H1 (cell line): ENCODE results near the gene CPXM2. TPM values are rescaled to one million over a fixed set of nuclear protein-coding genes. Genes with fewer than 3 reads are reported as not detected.

Experiments
- CTCF ChIA-PET: fragments of 300-600 bp; sonication (Branson Sonifier 250); formaldehyde crosslinking; loops from one replicate; lab custom pipeline; 2021; ENCODE audit not compliant: partially characterized antibody; lab: Charles Lee
- POLR2A ChIA-PET: fragments of 300-600 bp; sonication (Branson Sonifier 250); formaldehyde crosslinking; loops from one replicate; lab custom pipeline; 2021; ENCODE audit warnings: inconsistent platforms; ENCODE audit not compliant: partially characterized antibody; lab: Charles Lee
- DNase-seq, 2 experiments: peaks; one replicate each; pipeline versions ENCODE4 v3.0.0 to v3.0.0-alpha.2; 2010 to 2022; ENCODE audit warnings: low spot score in 2 of 2, low read depth in 1 of 2, mixed read lengths in 1 of 2
- FAIRE-seq: peaks from 2 replicates; lab custom pipeline; 2011; peaks lifted over from hg19 to GRCh38; lab: Jason Lieb, UNC
- H2AFZ ChIP-seq: 2 replicates; pipeline ENCODE4 v1.8.1; 2012; ENCODE audit warnings: low read length, inconsistent platforms
- H2AK5ac ChIP-seq: 2 replicates; pipeline ENCODE4 v1.6.1; 2013; ENCODE audit warnings: low read depth, low read length
- H2BK120ac ChIP-seq: replicated peaks from 2 replicates; pipeline ENCODE3; 2013; ENCODE audit warnings: low read depth, low read length, inconsistent platforms
- H2BK12ac ChIP-seq: 2 replicates; pipeline ENCODE4 v1.6.1; 2013; ENCODE audit warnings: low read depth, low read length
- H2BK15ac ChIP-seq: 2 replicates; pipeline ENCODE4 v1.6.1; 2013; ENCODE audit warnings: low read length
- H2BK20ac ChIP-seq: 2 replicates; pipeline ENCODE4 v1.6.1; 2013; ENCODE audit warnings: low read length
- H2BK5ac ChIP-seq: 2 replicates; pipeline ENCODE4 v1.6.1; 2013; ENCODE audit warnings: low read depth, low read length
- H3K14ac ChIP-seq: 2 replicates; pipeline ENCODE4 v1.6.1; 2013; ENCODE audit warnings: inconsistent platforms; ENCODE audit not compliant: insufficient read length
- H3K18ac ChIP-seq: 2 replicates; pipeline ENCODE4 v1.6.1; 2013; ENCODE audit warnings: low read length; ENCODE audit errors: extremely low read depth
- H3K23ac ChIP-seq: 2 replicates; pipeline ENCODE4 v1.6.1; 2013; ENCODE audit warnings: inconsistent platforms; ENCODE audit not compliant: insufficient read length
- H3K23me2 ChIP-seq: 2 replicates; pipeline ENCODE4 v1.6.1; 2013; ENCODE audit warnings: low read depth, low read length
- H3K27ac ChIP-seq: 2 replicates; pipeline ENCODE4 v1.6.1; 2011; ENCODE audit warnings: low read depth, low read length, inconsistent platforms
- H3K27me3 ChIP-seq, 4 experiments: replicated peaks in 1 of 4; 1 replicate in 1 of 4; 2 replicates in 3 of 4; pipeline versions ENCODE4 v1.6.1 to v1.8.1; 2011 to 2013; ENCODE audit warnings: low read length in 3 of 4, mild to moderate bottlenecking in 3 of 4, inconsistent platforms in 2 of 4, mixed read lengths in 2 of 4, moderate library complexity in 1 of 4; ENCODE audit not compliant: control insufficient read depth in 3 of 4, insufficient read depth in 3 of 4; ENCODE audit errors: extremely low read depth in 1 of 4
- H3K36me3 ChIP-seq, 4 experiments: 2 replicates each; pipeline versions ENCODE4 v1.6.1 to v1.8.1; 2011 to 2013; ENCODE audit warnings: mild to moderate bottlenecking in 4 of 4, low read length in 3 of 4, moderate library complexity in 2 of 4, control low read depth in 1 of 4, inconsistent platforms in 1 of 4; ENCODE audit not compliant: insufficient read depth in 4 of 4, control insufficient read depth in 2 of 4
- H3K4ac ChIP-seq: replicated peaks from 2 replicates; pipeline ENCODE3; 2013; ENCODE audit warnings: low read length, low read depth, mixed read lengths, inconsistent platforms; ENCODE audit not compliant: insufficient read length
- H3K4me1 ChIP-seq, 4 experiments: replicated peaks in 1 of 4; 1 replicate in 1 of 4; 2 replicates in 3 of 4; pipeline versions ENCODE4 v1.6.1 to v1.8.1; 2011 to 2013; ENCODE audit warnings: low read length in 3 of 4, inconsistent platforms in 2 of 4, mixed read lengths in 1 of 4; ENCODE audit not compliant: insufficient read depth in 4 of 4, control insufficient read depth in 3 of 4
- H3K4me2 ChIP-seq, 2 experiments: 2 replicates each; pipeline versions ENCODE4 v1.6.1 to v1.8.1; 2011 to 2013; ENCODE audit warnings: low read depth in 2 of 2, low read length in 2 of 2, control low read depth in 1 of 2, inconsistent platforms in 1 of 2, mild to moderate bottlenecking in 1 of 2; ENCODE audit not compliant: insufficient read depth in 1 of 2
- H3K4me3 ChIP-seq, 4 experiments: fragments of 200-600, 300-600 bp in 1 of 4; sonication (generic), shearing (Covaris generic), sonication (Bioruptor Twin) in 1 of 4; 2 replicates each; pipeline versions ENCODE4 v1.5.1 to v1.8.1; 2011 to 2016; ENCODE audit warnings: low read length in 4 of 4, low read depth in 3 of 4, control low read depth in 2 of 4, inconsistent platforms in 2 of 4, mild to moderate bottlenecking in 2 of 4, mixed read lengths in 1 of 4, moderate library complexity in 1 of 4; ENCODE audit not compliant: insufficient read depth in 2 of 4; ENCODE audit errors: extremely low read depth in 1 of 4
- H3K56ac ChIP-seq: replicated peaks from 2 replicates; pipeline ENCODE3; 2013; ENCODE audit warnings: low read depth, mild to moderate bottlenecking, mixed read lengths, low read length, inconsistent platforms; ENCODE audit not compliant: insufficient read length
- H3K79me1 ChIP-seq: 2 replicates; pipeline ENCODE4 v1.6.1; 2013; ENCODE audit warnings: low read depth, low read length, control low read depth
- H3K79me2 ChIP-seq, 2 experiments: 2 replicates each; pipeline versions ENCODE4 v1.6.1 to v1.8.1; 2012 to 2013; ENCODE audit warnings: low read length in 2 of 2, mild to moderate bottlenecking in 2 of 2, inconsistent platforms in 1 of 2; ENCODE audit not compliant: insufficient read depth in 2 of 2, control insufficient read depth in 1 of 2
- H3K9ac ChIP-seq, 4 experiments: replicated peaks in 1 of 4; 1 replicate in 1 of 4; 2 replicates in 3 of 4; pipeline versions ENCODE4 v1.6.1 to v1.8.1; 2011 to 2013; ENCODE audit warnings: low read depth in 3 of 4, low read length in 3 of 4, control low read depth in 2 of 4, mild to moderate bottlenecking in 2 of 4, moderate library complexity in 2 of 4, inconsistent platforms in 1 of 4; ENCODE audit errors: extremely low read depth in 1 of 4
- H3K9me3 ChIP-seq, 2 experiments: 2 replicates each; pipeline versions ENCODE4 v1.6.1 to v1.8.1; 2012 to 2013; ENCODE audit warnings: mild to moderate bottlenecking in 2 of 2, moderate library complexity in 2 of 2, control low read depth in 1 of 2, inconsistent platforms in 1 of 2, low read depth in 1 of 2, low read length in 1 of 2, mixed read lengths in 1 of 2; ENCODE audit not compliant: insufficient read depth in 2 of 2
- H4K20me1 ChIP-seq, 2 experiments: replicated peaks in 1 of 2; 2 replicates each; pipeline versions ENCODE3 to v1.8.1; 2011 to 2013; ENCODE audit warnings: inconsistent platforms in 2 of 2, low read length in 2 of 2, mild to moderate bottlenecking in 1 of 2; ENCODE audit not compliant: insufficient read depth in 2 of 2, control insufficient read depth in 1 of 2
- H4K5ac ChIP-seq: 2 replicates; pipeline ENCODE4 v1.6.1; 2013; ENCODE audit warnings: low read length, low read depth, mixed read lengths, inconsistent platforms; ENCODE audit not compliant: insufficient read length
- H4K8ac ChIP-seq: 2 replicates; pipeline ENCODE4 v1.8.0; 2013; ENCODE audit warnings: mild to moderate bottlenecking, moderate library complexity, low read length, inconsistent platforms; ENCODE audit not compliant: insufficient read depth; ENCODE audit errors: extremely low read depth
- H4K91ac ChIP-seq: replicated peaks from 2 replicates; pipeline ENCODE3; 2013; ENCODE audit warnings: low read length, mixed read lengths, inconsistent platforms; ENCODE audit not compliant: insufficient read length
- CHD2 ChIP-seq: IDR thresholded peaks from 2 replicates; pipeline ENCODE4 v1.6.1; 2012; ENCODE audit warnings: low read length, improper control_type of control experiment
- EGR1 ChIP-seq: IDR thresholded peaks from 2 replicates; pipeline ENCODE4 v1.6.1; 2011; ENCODE audit warnings: low read depth, low read length, borderline replicate concordance
- EZH2 ChIP-seq: fragments of 200-600 bp; sonication (generic); IDR thresholded peaks from 2 replicates; pipeline ENCODE4 v1.7.1; 2012; ENCODE audit warnings: low read depth, mild to moderate bottlenecking, moderate library complexity, low read length, inconsistent platforms; ENCODE audit not compliant: severe bottlenecking
- FOSL1 ChIP-seq: IDR thresholded peaks from 2 replicates; pipeline ENCODE4 v1.6.1; 2011; ENCODE audit warnings: mild to moderate bottlenecking, low read depth, low read length, moderate library complexity; ENCODE audit not compliant: insufficient read depth
- KDM1A ChIP-seq: fragments of 200-600, 300-600 bp; sonication (generic); IDR thresholded peaks from 2 replicates; pipeline ENCODE4 v1.7.1; 2016; ENCODE audit warnings: mild to moderate bottlenecking, low read length, borderline replicate concordance
- NANOG ChIP-seq: IDR thresholded peaks from 2 replicates; pipeline ENCODE4 v1.6.1; 2011; ENCODE audit warnings: low read length, low read depth, mild to moderate bottlenecking, inconsistent platforms; ENCODE audit not compliant: insufficient read depth, poor library complexity, severe bottlenecking
- RBBP5 ChIP-seq: IDR thresholded peaks from 2 replicates; pipeline ENCODE4 v1.7.1; 2012; ENCODE audit warnings: low read depth, mild to moderate bottlenecking, inconsistent platforms, low read length, moderate library complexity, borderline replicate concordance
- SP2 ChIP-seq: IDR thresholded peaks from 2 replicates; pipeline ENCODE4 v1.6.1; 2012; ENCODE audit warnings: mild to moderate bottlenecking, low read length, inconsistent platforms
- WGBS, 2 experiments: shearing (Covaris generic) in 1 of 2; methylation state at CpG; one replicate each; pipeline versions ENCODE4 v1.1.6 to v1.1.7; 2013 to 2015; ENCODE audit warnings: low lambda C conversion rate in 2 of 2, mixed read lengths in 2 of 2, inconsistent platforms in 1 of 2, low coverage in 1 of 2, missing lambda C conversion rate in 1 of 2; ENCODE audit not compliant: insufficient replicate concordance in 2 of 2, insufficient coverage in 1 of 2, insufficient read length in 1 of 2; ENCODE audit errors: extremely low coverage in 1 of 2, missing lambda C conversion rate in 1 of 2; 5-methylcytosine and 5-hydroxymethylcytosine counted together
- polyA plus RNA-seq, 7 experiments: library from polyadenylated mRNA; depleted of rRNA in 3 of 7; stranded (reverse) in 5 of 7; unstranded in 2 of 7; fragments of >200 nt in 5 of 7; fragments of 200-250 nt in 2 of 7; gene quantifications; 1 replicate in 5 of 7; 2 replicates in 1 of 7; 4 replicates in 1 of 7; pipeline versions ENCODE4 v1.2.1 to v1.2.3, GENCODE V29; 2011 to 2013; ENCODE audit warnings: missing spikeins in 2 of 7, mixed read lengths in 2 of 7
- total RNA-seq: library from RNA; stranded (reverse); fragmentation: NEBNext Ultra II Directional; extraction: Animal tissue kit (Norgen Biotek cat#: 25700); gene quantifications from 2 replicates; pipeline ENCODE4 v1.2.1, GENCODE V29; 2021
- TF ChIP-seq, protein P1 (sequence below): IDR thresholded peaks from 2 replicates; pipeline ENCODE4 v1.6.1; 2012; ENCODE audit warnings: inconsistent platforms

Gene CPXM2
- total and polyA plus RNA-seq, 2 of the 8 experiments (the other 6 are each of a cell fraction or from before 2014, with no cell fraction given): 2.4 to 2.9 TPM

DNA sequence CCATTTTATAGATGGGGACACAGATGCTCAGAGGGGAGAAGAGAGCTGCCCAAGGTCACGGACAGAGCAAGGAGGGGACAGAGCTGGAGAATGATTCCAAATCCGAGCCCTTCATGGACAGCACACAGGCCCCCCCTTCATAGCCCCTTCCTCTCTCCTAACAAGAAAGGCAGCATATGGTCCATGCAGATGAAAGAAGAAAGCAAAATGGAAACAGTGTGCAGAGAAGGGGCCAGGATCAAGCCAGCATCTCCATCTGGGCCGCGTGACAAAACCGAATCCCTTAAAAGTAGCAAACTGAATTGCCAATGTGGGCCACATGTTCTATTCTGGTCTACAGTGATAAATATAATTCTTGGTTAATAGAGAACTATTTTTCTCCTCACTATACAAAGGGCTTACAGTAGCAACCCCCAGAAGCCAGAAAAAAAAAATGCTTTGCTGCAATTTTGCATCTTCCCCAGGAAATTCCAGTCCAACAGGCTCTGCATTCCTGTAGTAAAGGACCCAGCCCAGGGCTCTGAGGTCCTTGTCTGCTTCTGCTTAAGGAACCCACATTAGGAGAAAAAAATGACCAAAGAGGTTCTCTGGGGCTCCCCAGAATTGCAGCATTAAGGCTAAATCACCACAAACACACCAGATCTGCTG is 7.8 kb downstream of the CPXM2 start:
- no peak overlapping the region for H3K4ac ChIP-seq
- no peak overlapping the region for H2AFZ ChIP-seq
- H3K36me3 ChIP-seq: no peaks in the 10 kb centered on the region
- H3K79me1 ChIP-seq: no peaks in the 10 kb centered on the region
- no peak overlapping the region for H4K91ac ChIP-seq
- H3K9ac ChIP-seq: no peak overlapping the region
- DNase-seq (no peak), FAIRE-seq (no peak)
- no peak overlapping the region for H4K8ac ChIP-seq
- WGBS, 2 experiments: 89% methylated on average over 5 of the region's 5 CpGs; no CpG with 5 or more reads in 1 of the 2 experiments
- H4K20me1 ChIP-seq: peaks cover 0 to 2% of the 10 kb centered on the region in 2 experiments
- H2BK5ac ChIP-seq: no peak overlapping the region
- H2BK120ac ChIP-seq: no peak overlapping the region
- H3K18ac ChIP-seq: no peak overlapping the region; the same call in 1 of the 2 replicates
- no peak overlapping the region for H3K4me2 ChIP-seq
- no peak overlapping the region for H3K56ac ChIP-seq
- no peak overlapping the region for H4K5ac ChIP-seq
- POLR2A ChIA-PET: no interaction called here
- TF ChIP-seq NANOG: no peak
- no peak for TF ChIP-seq KDM1A
- no peak for TF ChIP-seq EGR1
- no peak for TF ChIP-seq SP2
- TF ChIP-seq, protein P1, sequence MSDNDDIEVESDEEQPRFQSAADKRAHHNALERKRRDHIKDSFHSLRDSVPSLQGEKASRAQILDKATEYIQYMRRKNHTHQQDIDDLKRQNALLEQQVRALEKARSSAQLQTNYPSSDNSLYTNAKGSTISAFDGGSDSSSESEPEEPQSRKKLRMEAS: no peak
- TF ChIP-seq EZH2: no peak
- no peak for TF ChIP-seq RBBP5
- no peak for TF ChIP-seq FOSL1
- TF ChIP-seq CHD2: no peak
- H3K9me3 ChIP-seq: no peaks in the 10 kb centered on the region
- H3K27ac ChIP-seq: no peak overlapping the region
- no peaks in the 10 kb centered on the region for H3K23me2 ChIP-seq
- H3K27me3 ChIP-seq: no peaks in the 10 kb centered on the region
- CTCF ChIA-PET: interaction anchor here (1.0 kb wide), 1 partner anchor 204 kb away, joined by 3 read pairs; no protein-coding TSS in a partner anchor
- H2BK15ac ChIP-seq: no peak overlapping the region
- no peak overlapping the region for H2BK20ac ChIP-seq
- no peak overlapping the region for H3K14ac ChIP-seq
- H3K4me3 ChIP-seq: no peak overlapping the region
- H3K23ac ChIP-seq: no peak overlapping the region
- no peak overlapping the region for H2AK5ac ChIP-seq
- no peaks in the 10 kb centered on the region; a peak in 1 of 7 replicates for H3K4me1 ChIP-seq
- H2BK12ac ChIP-seq: no peak overlapping the region
- no peaks in the 10 kb centered on the region for H3K79me2 ChIP-seq
